Measurements from ENCODE around the gene HHIPL2. TPM values are rescaled to one million over a fixed set of nuclear protein-coding genes. Genes with fewer than 3 reads are reported as not detected.

The HHIPL2 gene
- polyA plus RNA-seq, 2 donors = 0.06 to 0.22 TPM

Other genes with a start within 250 kb of the HHIPL2 start
- gene TAF1A, start 41.8 kb upstream of the HHIPL2 start, polyA plus RNA-seq = 1 to 10 TPM; 1.2 to 2.2 TPM
- 10 to 100 TPM; 17.3 to 18.2 TPM for gene MIA3, start 70.0 kb upstream of the HHIPL2 start, polyA plus RNA-seq
- 10 to 100 TPM; 21.3 to 26.9 TPM for gene AIDA, start 164.4 kb upstream of the HHIPL2 start, polyA plus RNA-seq
- gene BROX, start 164.5 kb upstream of the HHIPL2 start, polyA plus RNA-seq = 10 to 100 TPM; 14.3 to 22.8 TPM
- gene FAM177B, start 189.1 kb upstream of the HHIPL2 start, polyA plus RNA-seq = under 1 TPM; 0.02 to 0.26 TPM

Data from esophagus (tissue), 2 donors.